ENCODE results near the gene ACSF2.

GRCh38 chr17:50439008-50439407, 13.0 kb downstream of the ACSF2 start:
- TF ChIP-seq POLR2A (IDR thresholded peaks at IDR 0.05) (no peak), CTCF (IDR thresholded peaks at IDR 0.05) (no peak)

Data from thyroid gland (tissue), 4 donors.